NAMALWA (cell line): ENCODE results near the gene MAMDC4.
"Not testable (repeated sequence)": the region's sequence is repeated elsewhere in the genome, so short reads cannot be mapped to it uniquely, and the experiment has no call there.

Experiments used
- DNase-seq: peaks from one replicate; pipeline ENCODE4 v3.0.0-alpha.2; 2015; ENCODE audit warnings: low spot score

MAMDC4 gene

DNA sequence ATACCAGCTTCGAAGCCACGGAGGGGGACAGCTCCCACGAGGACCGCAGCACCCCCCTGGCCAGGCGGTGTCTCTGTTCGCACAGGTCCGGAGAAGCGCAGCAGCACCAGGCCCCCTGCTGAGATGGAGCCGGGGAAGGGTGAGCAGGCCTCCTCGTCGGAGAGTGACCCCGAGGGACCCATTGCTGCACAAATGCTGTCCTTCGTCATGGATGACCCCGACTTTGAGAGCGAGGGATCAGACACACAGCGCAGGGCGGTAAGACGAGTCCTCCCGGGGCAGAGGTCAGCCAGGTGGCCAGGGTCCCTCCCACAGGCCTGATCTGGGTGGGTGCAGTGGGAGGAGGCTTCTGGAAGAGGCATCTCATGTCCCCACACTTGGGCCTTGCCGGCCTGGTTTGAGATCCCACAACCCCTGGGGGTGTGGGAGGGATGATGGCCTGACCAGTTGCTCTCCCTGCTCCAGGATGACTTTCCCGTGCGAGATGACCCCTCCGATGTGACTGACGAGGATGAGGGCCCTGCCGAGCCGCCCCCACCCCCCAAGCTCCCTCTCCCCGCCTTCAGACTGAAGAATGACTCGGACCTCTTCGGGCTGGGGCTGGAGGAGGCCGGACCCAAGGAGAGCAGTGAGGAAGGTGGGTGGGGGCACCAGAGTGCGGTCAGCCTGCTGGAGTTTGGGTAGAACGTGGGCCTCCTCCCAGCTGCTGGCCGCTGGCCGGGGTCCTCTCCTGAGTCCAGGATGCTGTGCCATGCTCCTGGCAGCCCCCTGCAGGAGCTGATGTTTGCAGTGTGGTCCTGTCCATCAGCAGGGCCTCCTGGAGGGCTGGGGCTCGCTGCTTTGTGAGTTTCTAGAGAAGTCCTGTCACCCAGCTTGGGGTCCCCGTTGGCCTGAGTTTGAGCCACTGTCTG is 12.7 kb upstream of the MAMDC4 start:
- no peak for DNase-seq

DNA sequence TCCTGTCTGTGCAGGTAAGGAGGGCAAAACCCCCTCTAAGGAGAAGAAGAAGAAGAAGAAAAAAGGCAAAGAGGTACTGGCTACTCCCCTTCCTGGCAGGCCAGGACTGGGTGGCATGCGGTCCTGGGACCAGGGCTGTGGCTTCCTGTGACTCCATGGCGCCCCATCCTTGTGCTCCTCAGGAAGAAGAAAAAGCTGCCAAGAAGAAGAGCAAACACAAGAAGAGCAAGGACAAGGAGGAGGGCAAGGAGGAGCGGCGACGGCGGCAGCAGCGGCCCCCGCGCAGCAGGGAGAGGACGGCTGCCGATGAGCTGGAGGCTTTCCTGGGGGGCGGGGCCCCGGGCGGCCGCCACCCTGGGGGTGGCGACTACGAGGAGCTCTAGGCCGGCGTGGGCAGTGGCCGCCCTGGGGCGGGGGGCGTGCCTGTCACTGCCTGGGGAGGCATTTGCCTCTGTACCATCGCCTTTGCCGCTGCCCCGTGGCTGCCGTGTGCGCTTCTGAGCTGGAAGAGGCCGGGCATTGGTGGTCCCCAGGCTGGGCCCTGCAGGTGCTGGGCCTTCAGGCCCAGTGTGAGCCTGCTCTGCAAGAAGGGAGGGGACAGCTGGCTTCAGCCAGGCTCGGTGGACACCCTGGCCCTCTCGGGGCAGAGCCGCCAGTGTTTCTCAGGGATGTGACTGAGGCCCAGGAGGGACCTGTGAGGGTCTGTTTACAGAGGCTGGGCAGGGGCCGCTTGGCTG is 11.8 kb upstream of the MAMDC4 start:
- DNase-seq = no peak

DNA sequence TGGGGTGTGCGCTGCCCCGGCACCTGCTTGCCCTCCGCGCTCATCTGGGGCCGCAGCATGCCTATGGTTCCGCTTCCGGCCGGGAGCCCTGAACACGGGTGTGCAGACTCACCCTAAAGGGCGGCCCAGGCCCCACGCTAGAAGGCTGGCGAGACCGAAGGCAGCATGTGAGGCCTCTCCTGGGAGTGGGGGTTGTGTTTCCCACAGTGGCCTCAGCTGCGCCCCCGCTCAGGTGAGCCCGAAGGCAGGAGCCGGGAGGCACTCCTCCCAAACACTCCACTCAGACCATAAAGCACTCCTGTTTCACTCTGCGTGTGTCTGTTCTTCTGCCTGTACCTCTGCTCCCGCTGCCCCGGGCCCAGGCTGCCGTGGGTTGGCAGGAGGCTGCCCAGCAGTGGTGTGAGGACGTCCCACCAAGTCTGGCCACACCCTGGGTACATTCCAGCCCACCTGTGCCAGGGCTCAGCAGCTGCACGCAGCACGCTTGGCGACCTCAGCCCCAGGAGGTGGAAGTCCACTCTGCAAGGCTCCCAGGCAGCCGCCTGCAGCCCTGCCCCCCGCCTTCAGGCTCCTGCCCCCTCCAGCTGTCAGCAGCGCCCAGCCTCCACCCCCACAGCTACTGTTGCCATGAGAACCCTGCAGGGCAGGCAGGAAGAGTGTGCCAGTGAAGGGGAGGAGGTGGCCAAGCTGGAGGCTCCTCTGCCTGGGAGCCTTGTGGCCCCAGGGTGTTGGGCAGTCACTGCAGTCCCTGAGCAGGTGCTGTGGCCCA is 11.1 kb upstream of the MAMDC4 start:
- peak; percentile 64 for DNase-seq

DNA sequence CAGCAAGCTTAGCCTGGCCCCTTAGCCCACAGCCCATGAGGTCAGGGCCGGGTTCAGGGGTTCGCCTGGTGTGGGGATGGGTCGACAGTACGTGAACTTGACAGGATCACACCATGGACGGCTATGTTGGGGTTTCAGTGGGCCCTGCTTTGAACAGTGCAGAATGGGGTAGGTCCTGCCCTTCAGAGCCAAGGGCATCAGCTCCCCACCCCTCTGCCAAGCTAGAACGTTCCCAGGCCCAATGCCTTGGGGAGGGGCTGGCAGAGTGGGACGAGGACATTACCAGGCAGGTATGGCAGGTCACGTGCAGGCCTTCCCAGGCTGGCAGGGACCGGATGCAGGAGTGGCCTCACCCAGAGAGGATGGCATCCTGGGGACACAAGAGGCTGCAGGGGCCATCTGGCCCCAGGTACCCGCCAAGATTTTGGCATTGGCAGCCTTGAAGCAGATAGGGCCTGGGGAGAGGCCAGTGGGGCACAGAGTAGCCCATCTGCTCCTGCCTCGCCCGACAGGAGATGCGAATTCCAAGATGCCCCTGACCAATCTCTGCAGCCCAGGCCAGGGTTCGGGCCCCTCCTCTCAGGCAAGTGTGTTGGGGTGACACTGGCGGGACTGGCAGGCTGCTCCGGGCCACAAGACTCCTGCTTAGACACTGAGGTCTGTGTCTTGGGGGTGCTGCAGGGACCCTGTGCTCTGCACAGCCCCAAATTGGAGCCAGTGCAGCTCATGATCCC is 10.3 kb upstream of the MAMDC4 start:
- DNase-seq = not testable (repeated sequence)

DNA sequence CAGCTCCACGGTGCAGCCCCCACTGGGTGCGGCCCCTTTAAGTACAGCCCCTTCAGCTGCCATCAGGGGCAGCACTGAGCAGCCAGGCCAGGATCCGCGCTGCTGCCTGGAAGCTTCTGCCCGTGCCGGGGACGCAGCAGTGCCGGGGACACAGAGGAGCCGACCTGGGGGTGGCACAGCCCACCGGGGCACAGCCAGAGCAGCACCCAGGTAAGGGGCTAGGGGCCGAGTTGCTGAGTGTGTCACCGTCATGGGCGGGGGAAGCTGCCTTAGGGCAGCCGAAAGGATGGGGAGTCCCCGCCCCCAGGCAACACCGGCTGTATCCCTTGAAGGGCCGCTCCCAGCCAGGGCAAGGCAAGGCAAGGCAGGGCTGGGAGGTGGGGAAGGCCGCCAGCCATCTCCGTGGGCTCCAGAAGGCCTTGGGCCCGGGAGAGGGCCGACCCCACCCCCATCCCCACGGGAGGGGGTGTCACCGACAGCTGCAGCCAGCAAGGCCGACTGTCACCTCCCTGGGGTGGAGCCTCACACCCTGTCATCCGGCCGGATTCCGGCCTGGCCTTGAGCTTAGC is 9.7 kb upstream of the MAMDC4 start, which contains the start of gene AJM1:
Gene AJM1, plus strand, starts transcription at position 99 of the 569 bp plus-strand sequence. CDS start 1,937 bp downstream, outside the sequence.
- peak; percentile 90 for DNase-seq

DNA sequence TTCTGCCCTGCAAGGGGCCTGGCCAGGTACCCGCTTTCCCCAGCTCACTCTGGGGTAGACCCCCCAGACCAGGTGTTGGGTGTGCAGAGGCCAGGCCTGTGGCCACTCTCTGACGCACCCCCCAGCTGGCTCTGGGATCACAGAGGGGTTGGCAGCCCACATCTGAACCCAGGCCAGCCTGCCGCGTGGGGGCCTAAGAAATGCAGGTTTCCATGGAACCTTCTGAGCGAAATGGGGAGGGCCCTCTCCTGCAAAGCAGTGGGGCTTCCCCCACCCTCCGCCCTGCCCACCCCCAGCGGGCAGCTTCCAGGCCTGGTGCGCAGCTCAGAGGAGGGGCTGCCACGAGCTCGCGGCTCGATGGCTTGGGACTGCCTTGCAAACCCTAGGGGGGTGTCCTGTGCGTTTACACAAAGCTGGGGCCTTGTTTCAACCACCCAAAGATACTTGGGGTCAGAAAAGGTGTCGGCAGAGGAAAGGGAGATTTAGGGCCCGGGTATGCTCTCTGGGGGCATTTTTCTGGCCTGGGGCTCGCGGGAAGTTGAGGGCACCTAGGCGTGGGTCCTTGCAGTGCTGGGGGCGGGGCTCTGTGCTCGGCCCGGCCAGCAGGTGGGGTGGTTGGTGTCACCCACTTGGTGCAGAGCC is 8.9 kb upstream of the MAMDC4 start:
- DNase-seq = peak; percentile 38

DNA sequence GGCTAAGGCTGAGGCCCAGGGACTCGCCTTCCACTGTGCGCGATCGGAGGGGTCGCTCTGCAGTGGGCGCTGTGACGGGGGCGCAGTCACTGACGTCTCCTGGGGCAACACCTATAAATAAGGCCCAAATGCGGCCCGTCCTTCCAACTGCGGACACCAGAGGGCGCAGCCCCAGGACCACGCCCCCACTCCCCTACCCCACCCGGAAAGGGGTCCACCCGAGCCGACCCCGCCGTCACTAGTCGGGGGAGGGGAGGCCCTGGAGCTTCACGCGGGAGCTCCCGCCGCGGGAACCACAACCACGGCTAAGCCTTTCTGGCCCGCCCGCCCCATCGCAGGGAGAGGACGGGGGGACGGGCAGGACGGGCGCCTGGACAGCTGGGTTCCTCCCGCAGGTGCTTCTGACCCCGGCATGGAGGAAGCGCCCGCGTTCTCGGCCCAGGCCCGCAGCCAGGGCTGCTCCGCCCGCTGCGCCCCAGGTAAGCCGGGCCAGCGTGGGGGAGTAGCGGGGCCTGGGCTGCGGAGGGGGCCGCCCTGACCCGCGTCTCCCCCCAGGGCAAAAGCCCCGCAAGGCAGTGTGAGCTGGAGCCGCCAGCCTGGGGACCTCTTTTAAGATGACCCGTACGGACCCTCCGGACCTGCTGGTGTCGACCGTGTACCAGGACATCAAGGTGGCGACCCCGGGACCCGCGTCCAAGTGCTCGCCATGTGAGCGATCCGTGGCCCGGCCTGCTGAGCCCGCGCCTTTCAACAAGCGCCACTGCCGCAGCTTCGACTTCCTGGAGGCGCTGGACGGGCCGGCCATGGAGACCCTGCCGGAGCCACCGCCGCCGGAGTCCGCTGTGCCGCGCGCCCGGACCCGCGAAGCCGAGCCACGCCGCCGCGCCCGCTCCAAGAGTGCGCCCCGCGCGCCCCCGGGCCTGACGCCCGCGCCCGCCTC is 8.1 kb upstream of the MAMDC4 start:
- peak; percentile 65 for DNase-seq

DNA sequence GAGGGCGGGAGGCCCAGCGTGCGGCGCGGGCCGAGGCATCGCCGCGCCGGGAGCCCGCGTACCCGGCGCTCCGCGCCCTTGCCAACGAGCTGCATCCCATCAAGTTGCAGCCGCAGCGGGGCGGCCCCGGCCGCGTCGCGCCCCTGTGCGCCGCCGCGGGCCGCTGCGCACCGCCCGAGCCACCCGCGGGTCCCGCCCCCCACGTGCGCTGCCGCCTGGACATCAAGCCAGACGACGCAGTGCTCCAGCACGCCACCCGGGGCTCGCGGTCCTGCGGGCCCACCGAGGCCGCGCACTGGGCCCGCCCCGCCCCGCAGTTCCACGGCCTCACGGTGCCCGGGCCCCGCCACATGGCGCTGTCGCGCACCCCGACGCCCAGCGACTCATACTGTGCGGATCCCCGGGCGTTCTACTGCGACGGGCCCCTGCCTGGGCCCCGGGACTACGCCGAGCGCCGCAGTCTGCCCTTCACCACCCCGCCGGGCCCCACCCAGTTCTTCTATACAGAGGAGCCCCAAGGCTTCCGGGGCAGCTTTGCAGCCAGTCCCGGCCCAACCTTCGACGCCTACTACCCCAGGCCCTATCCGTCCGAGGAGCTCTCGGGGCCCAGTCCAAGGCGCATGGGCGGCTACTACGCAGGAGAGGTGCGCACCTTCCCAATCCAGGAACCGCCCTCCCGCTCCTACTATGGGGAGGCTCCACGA is 7.2 kb upstream of the MAMDC4 start:
- DNase-seq = no peak

DNA sequence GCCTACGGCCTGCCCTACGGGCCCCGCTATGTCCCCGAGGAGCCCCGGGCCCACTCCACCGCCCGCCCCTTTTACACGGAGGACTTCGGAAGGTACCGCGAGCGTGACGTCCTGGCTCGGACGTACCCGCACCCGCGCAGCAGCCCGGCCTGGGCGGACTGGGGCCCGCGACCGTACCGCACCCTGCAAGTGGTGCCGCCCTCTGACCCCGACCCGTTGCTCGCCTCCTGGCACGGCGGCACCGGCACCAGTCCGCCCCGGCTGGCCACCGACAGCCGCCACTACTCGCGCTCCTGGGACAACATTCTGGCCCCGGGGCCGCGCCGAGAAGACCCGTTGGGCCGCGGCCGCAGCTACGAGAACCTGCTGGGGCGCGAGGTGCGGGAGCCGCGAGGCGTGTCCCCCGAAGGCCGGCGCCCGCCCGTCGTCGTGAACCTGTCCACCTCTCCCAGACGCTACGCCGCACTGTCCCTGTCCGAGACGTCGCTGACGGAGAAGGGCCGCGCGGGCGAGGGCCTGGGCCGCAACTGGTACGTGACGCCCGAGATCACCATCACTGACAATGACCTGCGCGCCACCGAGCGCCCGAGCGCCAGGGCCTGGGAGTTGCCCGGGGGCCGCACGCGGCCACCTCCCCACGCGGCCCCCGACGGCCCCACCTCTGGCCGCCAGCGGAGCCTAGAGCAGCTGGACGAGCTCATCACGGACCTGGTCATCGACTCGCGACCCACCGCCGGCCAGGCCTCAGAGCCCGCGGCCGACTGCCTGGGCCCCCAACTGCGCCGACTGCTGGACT is 6.5 kb upstream of the MAMDC4 start:
- no peak for DNase-seq

DNA sequence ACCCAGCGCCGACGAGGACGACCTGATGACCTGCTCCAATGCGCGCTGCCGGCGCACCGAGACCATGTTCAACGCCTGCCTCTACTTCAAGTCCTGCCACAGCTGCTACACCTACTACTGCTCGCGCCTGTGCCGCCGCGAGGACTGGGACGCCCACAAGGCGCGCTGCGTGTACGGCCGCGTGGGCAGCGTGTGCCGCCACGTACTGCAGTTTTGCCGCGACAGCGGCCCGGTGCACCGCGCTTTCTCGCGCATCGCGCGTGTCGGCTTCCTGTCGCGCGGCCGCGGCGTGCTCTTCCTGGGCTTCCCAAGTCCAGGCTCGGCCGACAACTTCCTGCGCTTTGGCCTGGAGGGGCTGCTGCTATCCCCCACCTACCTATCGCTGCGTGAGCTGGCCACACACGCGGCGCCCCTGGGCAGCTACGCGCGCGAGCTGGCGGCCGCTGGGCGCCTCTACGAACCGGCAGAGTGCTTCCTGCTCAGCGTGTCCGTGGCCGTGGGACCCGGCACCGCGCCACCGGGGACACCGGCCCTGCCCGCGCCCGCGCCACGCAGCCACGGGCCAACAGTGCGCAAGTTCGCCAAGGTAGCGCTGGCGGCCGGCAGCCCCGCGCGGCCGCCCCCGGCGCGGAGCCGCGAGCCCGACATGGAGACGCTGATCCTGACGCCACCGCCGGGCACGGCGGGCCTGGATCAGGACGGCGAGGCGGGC is 5.6 kb upstream of the MAMDC4 start:
- DNase-seq = no peak

DNA sequence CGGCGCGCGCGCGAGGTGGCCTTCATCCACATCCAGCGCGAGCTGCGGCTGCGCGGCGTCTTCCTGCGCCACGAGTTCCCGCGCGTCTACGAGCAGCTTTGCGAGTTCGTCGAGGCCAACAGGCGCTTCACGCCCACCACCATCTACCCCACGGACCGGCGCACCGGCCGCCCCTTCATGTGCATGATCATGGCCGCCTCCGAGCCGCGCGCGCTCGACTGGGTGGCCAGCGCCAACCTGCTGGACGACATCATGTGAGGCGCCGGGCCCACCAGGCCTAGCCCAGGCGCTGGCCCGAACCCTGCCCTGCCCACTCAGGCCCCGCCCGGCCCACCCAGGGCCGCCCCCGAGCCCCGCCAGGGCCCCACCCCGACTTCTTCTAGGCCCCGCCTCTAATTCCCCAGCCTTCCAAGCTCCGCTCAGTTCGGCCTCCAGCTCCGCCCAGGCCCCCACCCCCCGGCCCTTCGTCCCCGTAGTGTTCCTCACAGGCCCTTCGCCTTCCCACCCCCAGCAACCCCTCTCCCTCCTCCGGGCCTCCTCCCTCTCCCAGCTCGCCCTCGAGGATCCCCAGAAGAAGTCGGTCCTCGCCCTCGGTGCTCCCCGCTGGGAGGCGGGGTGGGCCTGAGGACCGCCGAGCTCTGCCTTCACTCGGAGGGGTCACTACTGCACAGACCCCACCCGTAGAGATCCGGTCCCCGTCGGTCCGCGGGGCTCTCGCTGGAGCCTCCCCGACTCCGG is 4.9 kb upstream of the MAMDC4 start:
- peak; percentile 42 for DNase-seq

DNA sequence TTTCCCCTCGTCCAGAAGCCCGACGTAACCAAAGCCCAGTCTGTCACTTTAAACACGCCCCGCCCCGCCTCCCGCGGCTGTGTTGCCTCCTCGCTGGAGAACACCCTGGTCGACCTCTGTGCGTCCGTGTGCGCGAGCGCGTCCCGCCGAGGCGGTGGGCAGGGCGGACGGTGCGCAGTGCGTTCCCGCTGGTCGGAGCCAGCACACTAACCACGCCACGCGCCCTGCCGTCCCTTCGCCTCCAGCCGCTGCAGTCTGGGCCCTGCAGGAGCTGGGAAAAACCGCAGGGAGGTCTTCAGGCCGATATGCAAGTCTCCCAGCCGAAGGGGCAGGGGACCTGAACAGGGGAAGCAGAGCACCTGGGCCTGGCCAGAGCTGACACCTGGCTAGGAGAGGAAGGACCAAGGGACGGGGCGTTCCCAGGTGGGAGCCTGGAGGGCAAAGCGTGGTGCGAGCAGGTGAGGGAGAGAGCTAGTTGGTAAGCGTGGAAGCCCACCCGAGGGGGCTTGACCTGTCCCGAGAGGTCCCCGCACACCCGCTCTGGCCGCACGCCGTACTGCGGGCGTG is 4.2 kb upstream of the MAMDC4 start:
- DNase-seq = peak; percentile 91

DNA sequence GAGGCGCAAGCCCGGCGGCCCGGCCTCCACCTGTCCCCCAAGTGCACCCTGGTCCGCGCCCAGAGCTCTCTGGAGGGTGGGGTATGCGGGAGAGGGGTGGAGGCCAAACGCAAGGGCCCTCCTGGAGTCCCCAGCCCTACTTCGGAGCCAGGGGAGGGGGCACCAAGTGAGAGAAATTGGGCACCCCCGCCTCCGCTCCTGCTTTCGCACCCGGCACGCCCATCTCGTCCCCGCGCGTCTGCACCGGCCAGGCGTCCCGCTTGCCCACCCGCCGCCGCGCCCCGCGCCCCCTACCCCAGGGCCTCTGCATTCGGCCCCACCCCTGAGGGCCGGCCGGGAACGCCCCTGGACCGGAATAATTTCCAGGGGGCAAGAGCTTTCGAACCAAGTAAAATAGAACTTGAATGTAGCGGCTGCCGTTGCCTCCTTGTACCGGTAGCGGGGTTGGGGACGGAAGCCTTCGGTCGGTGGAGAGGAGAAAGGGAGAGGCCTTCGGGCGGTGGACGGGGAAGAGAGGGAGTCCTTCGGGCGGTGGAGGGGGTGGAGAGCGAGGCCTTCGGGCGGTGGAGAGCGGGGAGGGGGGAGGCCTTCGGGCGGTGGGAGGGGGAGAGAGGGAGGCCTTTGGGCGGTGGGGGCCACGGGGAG is 3.6 kb upstream of the MAMDC4 start:
- peak; percentile 77 for DNase-seq

DNA sequence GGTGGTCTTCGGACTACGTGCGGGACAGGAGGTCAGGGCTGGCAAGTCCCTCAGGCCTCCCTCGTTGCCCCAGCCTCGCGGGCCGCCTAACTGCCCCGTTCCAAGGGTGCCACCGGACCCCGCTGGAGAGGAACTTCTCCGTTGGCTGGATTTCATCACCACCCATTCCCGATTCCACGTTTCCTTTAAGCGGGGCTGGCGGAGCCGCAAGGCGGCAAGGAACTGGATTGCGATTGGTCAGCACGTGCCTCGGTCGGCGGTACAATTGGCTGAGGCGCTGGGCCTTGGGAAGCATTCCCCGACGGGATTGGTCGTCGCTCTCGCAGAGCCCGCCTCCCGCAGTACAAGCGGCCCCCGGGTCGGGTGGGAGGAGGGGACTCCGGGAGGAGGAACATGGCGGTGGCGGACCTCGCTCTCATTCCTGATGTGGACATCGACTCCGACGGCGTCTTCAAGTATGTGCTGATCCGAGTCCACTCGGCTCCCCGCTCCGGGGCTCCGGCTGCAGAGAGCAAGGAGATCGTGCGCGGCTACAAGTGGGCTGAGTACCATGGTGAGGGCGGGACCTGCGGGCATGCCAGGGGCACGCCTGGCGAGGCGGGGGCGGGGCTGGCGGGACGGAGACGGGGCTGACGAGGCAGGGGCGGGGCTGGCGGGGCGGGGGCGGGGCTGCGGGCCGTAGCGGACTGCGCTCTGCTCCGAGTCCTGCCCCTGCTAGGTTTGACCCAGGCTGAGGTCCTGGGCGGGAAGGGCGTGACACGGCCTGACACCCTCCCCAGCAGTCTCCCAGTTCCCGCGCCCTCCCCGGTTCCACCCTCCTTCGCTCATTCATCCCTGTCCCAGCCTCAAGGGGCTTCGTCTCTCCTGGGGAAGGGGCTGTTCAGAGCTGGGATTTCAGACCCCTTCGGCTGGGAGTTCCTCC is 2.8 kb upstream of the MAMDC4 start, which contains the start of gene PHPT1:
Gene PHPT1, plus strand, starts transcription at position 372 of the 922 bp plus-strand sequence. Its CDS starts 22 bp downstream, at position 394.
- peak; percentile 97 for DNase-seq
